ENCODE measurements around the gene SLC25A40. TPM values are rescaled to one million over a fixed set of nuclear protein-coding genes. Genes with fewer than 3 reads are reported as not detected.

SLC25A40 gene
- total and polyA plus RNA-seq, 2 experiments from 2014 or later, result 6.3 to 19.0 TPM

DNA sequence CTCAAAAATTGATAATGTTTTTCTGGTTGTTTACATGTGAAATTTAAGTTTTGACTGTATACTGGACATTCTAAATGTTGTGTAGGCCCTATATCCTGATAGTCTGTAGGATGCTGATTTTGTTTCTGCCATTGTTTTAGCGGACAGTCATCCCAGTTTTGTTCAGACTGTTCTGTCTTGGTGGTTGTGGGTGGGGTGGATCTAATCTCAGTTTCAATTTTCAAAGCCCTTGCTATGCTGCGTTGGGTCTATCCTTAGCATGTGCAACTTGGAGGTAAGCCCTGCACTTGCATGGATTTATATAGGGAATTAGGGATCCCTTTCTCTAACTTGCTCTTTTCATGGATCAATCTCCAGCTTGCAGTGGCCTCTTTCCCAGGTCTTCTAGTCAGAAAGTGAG is 19.2 kb upstream of the SLC25A40 start:
- no peaks in the 10 kb centered on the region for H4K20me1 ChIP-seq (ENCODE audit: insufficient read depth)
- no peak for DNase-seq
- no peaks in the 10 kb centered on the region for H3K9me2 ChIP-seq (ENCODE audit: insufficient read depth)
- no peaks in the 10 kb centered on the region for H3K4me1 ChIP-seq (ENCODE audit: insufficient read depth)
- peaks cover 39% of the 10 kb centered on the region for H3K79me2 ChIP-seq (ENCODE audit: insufficient read depth)
- no peaks in the 10 kb centered on the region for H3K9me3 ChIP-seq (ENCODE audit: low read depth)
- in situ Hi-C loops (cut with MboI), result no loop called here
- H3K27me3 ChIP-seq (replicated peaks; ENCODE audit: insufficient read depth), result no peaks in the 10 kb centered on the region
- no peaks in the 10 kb centered on the region for H3F3A ChIP-seq (ENCODE audit: insufficient read depth)
- no peak overlapping the region for H3K4me2 ChIP-seq (ENCODE audit: unreplicated experiment)
- H3K4me3 ChIP-seq, result no peak overlapping the region
- WGBS, 2 experiments (ENCODE audit: low coverage in 1 of 2, low lambda C conversion rate in 2 of 2, missing lambda C conversion rate in 2 of 2), result 97 to 100% methylated on average over 2 of the region's 2 CpGs
- peaks cover 5% of the 10 kb centered on the region for H3K36me3 ChIP-seq (ENCODE audit: low read depth)
- H2AFZ ChIP-seq, result no peak overlapping the region
- no peak overlapping the region for H3K27ac ChIP-seq
- no peak for TF ChIP-seq EZH2phosphoT487 (IDR thresholded peaks at IDR 0.05; ENCODE audit: insufficient read depth, low read depth)
- no peak for TF ChIP-seq EZH2 (IDR thresholded peaks at IDR 0.05; ENCODE audit: insufficient read depth, poor library complexity, severe bottlenecking)
- no peak overlapping the region for H3K9ac ChIP-seq

DNA sequence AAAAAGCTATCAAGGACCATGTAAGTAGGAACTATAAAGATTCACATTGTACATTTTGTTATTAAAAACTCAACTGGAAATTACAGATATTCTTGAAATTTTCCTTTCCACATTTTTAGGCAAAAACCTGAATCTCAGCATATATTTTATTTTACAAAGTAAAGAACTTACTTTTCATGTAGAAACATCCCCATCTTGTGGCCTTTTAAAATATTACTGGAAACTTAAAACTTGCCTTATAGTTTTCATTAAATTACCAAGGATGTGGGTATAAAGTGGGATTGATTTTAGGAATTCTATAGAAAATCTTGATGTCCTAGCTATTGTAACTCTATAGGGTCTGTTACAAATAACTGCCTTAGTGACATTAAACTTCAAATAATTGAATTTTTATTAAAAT is 10.7 kb upstream of the SLC25A40 start:
- H3K36me3 ChIP-seq (ENCODE audit: low read depth), result peaks cover 4% of the 10 kb centered on the region; the same call in 1 of the 2 replicates
- H2AFZ ChIP-seq, result no peak overlapping the region
- no peak overlapping the region for H3K4me2 ChIP-seq (ENCODE audit: unreplicated experiment)
- H3K4me3 ChIP-seq, result no peak overlapping the region
- peaks cover 42% of the 10 kb centered on the region for H3K79me2 ChIP-seq (ENCODE audit: insufficient read depth)
- no peaks in the 10 kb centered on the region for H3K9me3 ChIP-seq (ENCODE audit: low read depth)
- H3K9ac ChIP-seq, result no peak overlapping the region
- H4K20me1 ChIP-seq (ENCODE audit: insufficient read depth), result no peaks in the 10 kb centered on the region
- H3K27ac ChIP-seq, result no peak overlapping the region
- no peaks in the 10 kb centered on the region for H3K4me1 ChIP-seq (ENCODE audit: insufficient read depth)
- DNase-seq, result peak; percentile 58
- no peaks in the 10 kb centered on the region for H3K27me3 ChIP-seq (replicated peaks; ENCODE audit: insufficient read depth)
- in situ Hi-C loops (cut with MboI), result no loop called here
- no peaks in the 10 kb centered on the region for H3K9me2 ChIP-seq (ENCODE audit: insufficient read depth)
- TF ChIP-seq EZH2phosphoT487 (IDR thresholded peaks at IDR 0.05; ENCODE audit: insufficient read depth, low read depth), result no peak
- TF ChIP-seq EZH2 (IDR thresholded peaks at IDR 0.05; ENCODE audit: insufficient read depth, poor library complexity, severe bottlenecking), result no peak
- H3F3A ChIP-seq (ENCODE audit: insufficient read depth), result no peaks in the 10 kb centered on the region

GRCh38 chr7:87885018-87885417 is 8.9 kb upstream of the SLC25A40 start:
- no peaks in the 10 kb centered on the region for H3K9me3 ChIP-seq (ENCODE audit: low read depth)
- no peak overlapping the region for H3K4me3 ChIP-seq
- no peaks in the 10 kb centered on the region for H4K20me1 ChIP-seq (ENCODE audit: insufficient read depth)
- no peak overlapping the region for H3K27ac ChIP-seq
- no peak overlapping the region for H3K9ac ChIP-seq
- DNase-seq, result no peak
- no peaks in the 10 kb centered on the region for H3F3A ChIP-seq (ENCODE audit: insufficient read depth)
- in situ Hi-C loops (cut with MboI), result no loop called here
- no peak overlapping the region for H2AFZ ChIP-seq
- no peaks in the 10 kb centered on the region for H3K9me2 ChIP-seq (ENCODE audit: insufficient read depth)
- no peaks in the 10 kb centered on the region for H3K4me1 ChIP-seq (ENCODE audit: insufficient read depth)
- TF ChIP-seq EZH2phosphoT487 (IDR thresholded peaks at IDR 0.05; ENCODE audit: insufficient read depth, low read depth) (no peak), EZH2 (IDR thresholded peaks at IDR 0.05; ENCODE audit: insufficient read depth, poor library complexity, severe bottlenecking) (no peak)
- WGBS, 2 experiments (ENCODE audit: low coverage in 1 of 2, low lambda C conversion rate in 2 of 2, missing lambda C conversion rate in 2 of 2), result 94 to 97% methylated on average over 2 of the region's 2 CpGs
- no peaks in the 10 kb centered on the region for H3K27me3 ChIP-seq (replicated peaks; ENCODE audit: insufficient read depth)
- peaks cover 48% of the 10 kb centered on the region for H3K79me2 ChIP-seq (ENCODE audit: insufficient read depth)
- peaks cover 7% of the 10 kb centered on the region; the same call in 1 of the 2 replicates for H3K36me3 ChIP-seq (ENCODE audit: low read depth)
- H3K4me2 ChIP-seq (ENCODE audit: unreplicated experiment), result no peak overlapping the region

GRCh38 chr7:87882151-87882937 is 6.2 kb upstream of the SLC25A40 start:
- Histone ChIP-seq H3K9me3 (ENCODE audit: low read depth) (no peaks in the 10 kb centered on the region), H3K9me2 (ENCODE audit: insufficient read depth) (no peaks in the 10 kb centered on the region), H2AFZ (no peak overlapping the region), H3K79me2 (ENCODE audit: insufficient read depth) (peaks cover 72% of the 10 kb centered on the region), H3K27me3 (replicated peaks; ENCODE audit: insufficient read depth) (no peaks in the 10 kb centered on the region), H3K4me3 (no peak overlapping the region), H4K20me1 (ENCODE audit: insufficient read depth) (no peaks in the 10 kb centered on the region), H3K4me1 (ENCODE audit: insufficient read depth) (peaks cover 12% of the 10 kb centered on the region), H3K4me2 (ENCODE audit: unreplicated experiment) (no peak overlapping the region), H3F3A (ENCODE audit: insufficient read depth) (peaks cover 8% of the 10 kb centered on the region), H3K9ac (no peak overlapping the region), H3K27ac (no peak overlapping the region), H3K36me3 (ENCODE audit: low read depth) (peaks cover 6% of the 10 kb centered on the region; the same call in 1 of the 2 replicates)
- in situ Hi-C loops (cut with MboI), result no loop called here
- 86 to 89% methylated on average over 4 of the region's 4 CpGs for WGBS, 2 experiments (ENCODE audit: low coverage in 1 of 2, low lambda C conversion rate in 2 of 2, missing lambda C conversion rate in 2 of 2)
- no peak for DNase-seq
- no peak for TF ChIP-seq EZH2 (IDR thresholded peaks at IDR 0.05; ENCODE audit: insufficient read depth, poor library complexity, severe bottlenecking)
- no peak for TF ChIP-seq EZH2phosphoT487 (IDR thresholded peaks at IDR 0.05; ENCODE audit: insufficient read depth, low read depth)
